HG03139 (cell line): ENCODE measurements around the gene RTN4.

ENCODE experiments used
- ATAC-seq: cut with Tn5 transposase; IDR thresholded peaks from one replicate; pipeline ENCODE4 v1.9.1; 2021; ENCODE audit not compliant: unreplicated experiment

RTN4 gene

GRCh38 chr2:54955358-54956110 is 94.7 kb downstream of the RTN4 start:
- no peak for ATAC-seq

GRCh38 chr2:54954705-54955357 is 95.4 kb downstream of the RTN4 start:
- no peak for ATAC-seq

DNA sequence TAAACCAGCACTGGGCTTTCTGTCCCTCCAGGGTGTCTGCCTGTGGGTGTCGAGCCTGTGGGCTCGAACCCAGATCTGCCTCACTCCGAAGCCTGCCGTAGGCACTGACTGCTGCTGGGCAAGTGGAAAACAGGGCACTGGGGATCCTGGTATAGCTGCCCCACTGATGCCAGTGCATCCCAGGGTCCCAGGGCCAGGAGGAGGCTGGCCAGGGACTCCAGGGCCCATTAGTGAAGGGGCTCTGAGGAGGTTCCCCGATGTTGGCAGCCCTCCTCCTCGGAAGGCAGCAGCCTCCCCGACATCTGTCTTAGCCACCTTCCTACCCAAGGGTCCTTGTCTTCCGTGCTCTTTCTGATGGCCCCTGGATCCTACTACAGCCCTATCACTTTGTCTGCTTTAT is 96.1 kb downstream of the RTN4 start:
- ATAC-seq: no peak

GRCh38 chr2:54952978-54953456 is 97.2 kb downstream of the RTN4 start:
- ATAC-seq: no peak

GRCh38 chr2:54952425-54952824 is 97.8 kb downstream of the RTN4 start:
- no peak for ATAC-seq

GRCh38 chr2:54950811-54951210 is 99.4 kb downstream of the RTN4 start:
- ATAC-seq: no peak

- ATAC-seq: no peak
These were observed 100.8 kb downstream of the RTN4 start for GRCh38 chr2:54949431-54949830.

GRCh38 chr2:54948120-54948519 is 102.1 kb downstream of the RTN4 start:
- no peak for ATAC-seq

DNA sequence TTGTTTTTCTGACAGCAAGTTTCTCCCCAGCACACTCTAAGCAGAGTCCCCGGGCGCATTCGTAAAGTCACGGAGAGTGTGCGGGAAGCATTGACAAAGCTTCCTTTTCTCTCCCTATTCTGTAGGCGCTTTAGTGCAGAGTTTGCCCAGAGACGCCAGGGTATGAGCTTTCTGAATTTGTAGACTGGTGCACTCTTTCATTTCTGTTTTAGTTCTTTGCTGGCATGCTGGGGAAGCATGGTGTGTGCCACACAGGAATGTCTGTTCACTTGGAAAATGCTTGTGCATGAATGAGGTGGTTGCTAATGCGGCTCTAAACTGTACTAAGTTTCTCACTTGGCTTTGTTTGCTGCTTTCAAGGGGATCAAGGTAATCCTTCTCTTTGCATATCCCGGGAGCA is 102.6 kb downstream of the RTN4 start:
- no peak for ATAC-seq

- ATAC-seq: no peak
These were observed 103.1 kb downstream of the RTN4 start for GRCh38 chr2:54947136-54947535.

DNA sequence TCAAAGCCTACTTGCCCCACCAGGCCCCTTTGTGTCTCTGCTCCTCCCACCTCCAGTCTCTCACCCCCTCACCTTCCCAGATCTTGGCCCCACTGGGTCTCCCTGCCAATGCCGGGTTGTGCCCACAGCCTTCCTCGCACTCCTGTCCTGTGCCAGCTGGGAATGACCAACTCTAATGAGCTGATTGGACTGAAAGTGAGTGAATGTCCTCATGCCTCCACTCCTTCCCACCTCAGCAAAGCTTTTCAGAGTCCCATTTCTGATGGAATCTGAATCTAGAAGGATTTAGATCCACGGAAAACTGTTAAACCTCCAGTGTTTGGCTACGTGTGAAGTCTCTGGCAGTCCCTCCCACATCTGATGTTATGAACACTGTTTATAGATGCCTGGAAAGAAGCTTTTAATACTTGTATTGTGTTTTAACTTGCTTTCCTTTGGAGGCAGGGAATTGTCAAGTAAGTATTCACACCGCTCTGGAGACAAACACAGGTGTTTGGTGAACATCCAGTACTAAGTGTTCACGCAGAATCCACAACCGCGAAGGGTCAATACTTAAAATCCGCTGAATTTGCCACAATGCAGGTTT is 103.9 kb downstream of the RTN4 start:
- no peak for ATAC-seq

DNA sequence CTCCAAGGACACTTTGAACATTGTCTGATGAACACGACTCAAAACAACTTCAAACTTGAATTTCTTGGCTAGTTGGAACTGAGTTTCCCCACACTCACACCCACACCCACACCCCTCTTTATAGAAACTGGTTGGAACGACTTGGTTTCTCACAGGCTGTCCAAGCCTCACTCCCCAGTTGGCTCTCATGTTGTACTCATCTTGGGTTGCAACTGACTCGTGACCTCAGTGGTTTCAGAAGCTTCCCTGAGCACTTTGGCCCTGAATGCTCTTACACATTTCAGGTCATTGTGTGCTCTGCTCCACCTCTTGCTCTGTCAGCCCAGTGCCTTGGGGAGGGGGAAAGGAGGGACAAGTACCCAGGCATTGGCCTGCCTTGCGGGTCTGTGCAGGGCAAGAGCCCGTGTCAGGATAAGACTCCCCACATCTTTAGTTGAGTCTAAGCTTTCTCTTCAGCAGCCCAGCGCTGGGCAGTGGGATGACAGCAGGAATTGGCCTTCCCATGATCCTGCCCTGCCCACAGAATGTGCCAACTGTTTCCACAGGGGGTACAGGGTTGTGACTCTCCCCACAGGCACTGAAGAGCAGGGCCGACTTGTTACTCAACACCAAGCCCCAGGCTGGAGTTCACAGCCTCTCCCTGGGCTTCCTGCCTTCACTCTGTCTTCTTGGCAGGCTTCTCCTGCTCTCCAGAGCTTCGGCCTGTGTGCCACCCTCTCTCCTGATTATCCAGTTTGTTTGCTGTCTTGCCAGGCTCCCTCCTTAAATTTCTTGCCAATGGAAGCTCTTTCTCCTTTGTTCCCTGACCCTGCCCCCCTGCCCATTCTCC is 104.6 kb downstream of the RTN4 start:
- ATAC-seq: no peak

DNA sequence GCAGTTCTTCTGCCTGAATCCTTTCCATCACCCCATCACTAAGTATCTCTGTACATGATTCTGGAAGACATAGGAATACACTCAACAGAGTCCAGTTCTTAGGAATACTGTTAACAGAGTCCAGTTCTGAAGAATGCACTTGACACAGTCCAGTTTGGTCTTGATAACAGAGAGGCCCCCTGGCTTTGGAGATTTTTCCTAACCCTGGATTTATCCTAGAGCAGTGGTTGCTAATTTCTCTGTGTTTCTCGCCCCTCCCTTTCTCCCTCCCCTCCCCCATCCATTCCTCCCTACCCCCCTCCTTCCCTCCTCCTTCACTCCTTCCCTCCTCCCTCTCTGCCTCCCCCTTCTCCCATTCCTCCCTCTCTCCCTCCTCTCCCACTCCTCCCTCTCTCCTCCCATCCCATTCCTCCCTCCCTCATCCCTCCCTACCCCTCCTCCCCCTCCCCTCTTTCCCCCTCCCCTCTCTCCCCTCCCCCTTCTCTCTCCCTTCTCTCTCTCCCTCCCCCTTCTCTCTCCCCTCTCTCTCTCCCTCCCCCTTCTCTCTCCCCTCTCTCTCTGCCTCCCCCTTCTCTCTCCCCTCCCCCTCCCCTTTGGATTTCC is 105.4 kb downstream of the RTN4 start:
- no peak for ATAC-seq

DNA sequence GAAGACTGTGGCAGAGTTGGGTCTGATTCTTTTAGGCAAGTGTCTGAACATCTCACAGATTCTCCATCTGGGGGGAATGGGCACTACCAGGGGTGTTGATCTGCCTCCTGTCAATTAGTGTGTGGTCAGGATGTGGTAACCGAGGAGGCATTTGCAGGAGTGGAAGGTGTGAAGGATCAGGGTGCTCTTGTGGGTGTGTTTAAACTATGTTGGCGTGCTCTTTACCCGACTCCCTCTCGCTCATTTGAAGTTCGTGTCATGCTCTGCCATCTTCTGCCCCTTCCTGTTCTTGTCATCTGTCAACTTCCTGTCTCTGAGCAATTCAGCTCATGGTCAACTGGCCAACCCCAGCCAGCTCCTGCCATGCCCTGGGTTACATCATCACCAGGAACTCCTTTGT is 107.9 kb downstream of the RTN4 start:
- no peak for ATAC-seq

GRCh38 chr2:54941248-54941984 is 108.8 kb downstream of the RTN4 start:
- ATAC-seq: no peak

DNA sequence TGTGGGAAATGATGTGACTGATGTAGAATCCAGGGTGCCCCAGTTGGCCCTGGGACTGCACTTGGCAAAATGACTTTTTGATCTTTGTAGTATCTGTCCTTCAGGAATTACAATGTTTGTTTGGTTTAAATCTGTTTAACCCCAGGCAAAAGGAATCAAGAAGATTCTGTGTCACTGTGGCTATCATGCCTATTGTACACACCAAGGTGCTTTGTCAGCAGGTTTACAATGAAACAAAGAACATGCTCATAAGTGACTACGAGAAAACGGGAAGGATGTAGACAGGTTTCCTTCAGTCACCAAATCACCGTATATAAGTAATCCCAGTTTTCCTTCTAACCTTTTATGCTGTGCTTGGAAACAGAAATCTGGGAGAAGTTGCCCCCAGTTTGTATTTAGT is 109.5 kb downstream of the RTN4 start:
- no peak for ATAC-seq

- no peak for ATAC-seq
These were observed 110.7 kb downstream of the RTN4 start for GRCh38 chr2:54939446-54940118.

- no peak for ATAC-seq
These were observed 113.5 kb downstream of the RTN4 start for GRCh38 chr2:54936766-54937165.

GRCh38 chr2:54935389-54935788 is 114.9 kb downstream of the RTN4 start:
- ATAC-seq: no peak

GRCh38 chr2:54931473-54931872 is 118.8 kb downstream of the RTN4 start:
- no peak for ATAC-seq
